HT1080 (cell line): ENCODE measurements around the gene ADAP1. TPM values are rescaled to one million over a fixed set of nuclear protein-coding genes. Genes with fewer than 3 reads are reported as not detected.
"Not testable (repeated sequence)": the region's sequence is repeated elsewhere in the genome, so short reads cannot be mapped to it uniquely, and the experiment has no call there.

Experiments
- DNase-seq: peaks from one replicate; pipeline ENCODE4 v3.0.0-alpha.2; 2015; ENCODE audit warnings: low read depth
- total RNA-seq: library from RNA; depleted of rRNA; stranded (reverse); fragments of >200 nt; shearing (Covaris generic); gene quantifications from 2 replicates; pipeline ENCODE4 v1.2.3, GENCODE V29; 2014

ADAP1 gene
- total RNA-seq, 1 experiment from 2014 or later, result 1.6 TPM

- DNase-seq, result no peak
Measured at GRCh38 chr7:883055-884021, 71.1 kb downstream of the ADAP1 start.

- DNase-seq, result no peak
Measured at GRCh38 chr7:882336-883035, 72.0 kb downstream of the ADAP1 start.

- no peak for DNase-seq
Measured at GRCh38 chr7:881441-882234, 72.8 kb downstream of the ADAP1 start.

GRCh38 chr7:880450-880849 is 74.0 kb downstream of the ADAP1 start:
- no peak for DNase-seq

- no peak for DNase-seq
Measured at GRCh38 chr7:879706-880105, 74.8 kb downstream of the ADAP1 start.

GRCh38 chr7:879093-879492 is 75.4 kb downstream of the ADAP1 start:
- DNase-seq, result no peak

GRCh38 chr7:877312-878232 is 76.9 kb downstream of the ADAP1 start:
- DNase-seq, result no peak

GRCh38 chr7:876972-877311 is 77.5 kb downstream of the ADAP1 start:
- peak; percentile 36 for DNase-seq

GRCh38 chr7:876077-876971 is 78.2 kb downstream of the ADAP1 start, which contains the start of gene GET4:
TSS of gene GET4 (plus strand) at chr7:876554. CDS start at chr7:876646, 92 bp downstream.
- DNase-seq, result peak; percentile 85

- no peak for DNase-seq
Measured at GRCh38 chr7:875476-876076, 78.9 kb downstream of the ADAP1 start.

GRCh38 chr7:875051-875450 is 79.4 kb downstream of the ADAP1 start:
- DNase-seq, result no peak

GRCh38 chr7:874031-874749 is 80.3 kb downstream of the ADAP1 start:
- no peak for DNase-seq

GRCh38 chr7:873367-874002 is 81.0 kb downstream of the ADAP1 start:
- peak; percentile 81 for DNase-seq

GRCh38 chr7:872685-873084 is 81.8 kb downstream of the ADAP1 start:
- DNase-seq, result not testable (repeated sequence)

GRCh38 chr7:871900-872537 is 82.5 kb downstream of the ADAP1 start:
- DNase-seq, result no peak

GRCh38 chr7:869348-869747 is 85.1 kb downstream of the ADAP1 start:
- no peak for DNase-seq

- no peak for DNase-seq
Measured at GRCh38 chr7:868189-868486, 86.3 kb downstream of the ADAP1 start.
